ENCODE results near the gene YEATS4.
"Not testable (repeated sequence)": the region's sequence is repeated elsewhere in the genome, so short reads cannot be mapped to it uniquely, and the experiment has no call there.

YEATS4 gene

DNA sequence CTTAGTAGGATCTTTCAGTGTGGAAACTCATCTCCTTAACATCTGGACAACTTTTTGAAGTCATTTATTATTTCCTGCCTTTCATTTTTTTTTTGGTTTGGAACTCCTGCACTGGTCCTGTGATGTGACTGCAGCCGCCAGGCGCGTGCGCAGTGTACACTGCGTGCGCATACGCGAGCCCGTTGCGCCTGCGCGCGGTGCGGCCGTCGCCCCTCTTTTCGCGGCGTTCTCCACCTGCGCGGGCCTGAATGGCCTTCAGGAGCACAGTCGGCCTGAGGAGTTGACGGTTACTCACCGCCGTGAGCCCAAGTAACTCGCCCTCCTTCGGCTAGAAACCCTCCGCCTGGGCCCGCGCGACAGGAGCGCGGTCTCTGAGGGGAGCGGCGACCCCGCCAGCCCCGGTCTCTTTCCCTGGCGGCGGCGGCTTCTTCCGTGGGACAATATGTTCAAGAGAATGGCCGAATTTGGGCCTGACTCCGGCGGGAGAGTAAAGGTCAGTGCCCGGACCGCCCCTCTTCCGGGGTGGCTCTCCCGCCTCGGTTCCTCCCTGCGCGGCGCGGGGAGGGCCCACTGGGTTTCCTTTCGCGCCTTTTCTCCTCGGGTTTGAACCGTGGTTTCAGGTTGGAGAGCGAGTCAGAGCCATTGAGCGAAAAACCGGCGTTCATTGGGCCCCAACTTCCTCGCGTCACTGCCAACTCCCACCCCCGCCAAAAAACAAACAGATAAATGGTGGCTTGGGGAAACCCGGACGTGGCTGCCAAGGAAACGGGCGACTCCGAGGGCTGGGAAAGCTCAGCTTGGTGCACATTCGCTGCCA is at the start of gene YEATS4:
Gene YEATS4 (plus strand): TSS at position 213 of the 817 bp plus-strand sequence. CDS start 230 bp downstream, at position 443.
- DNase-seq, result peak; percentile 88

DNA sequence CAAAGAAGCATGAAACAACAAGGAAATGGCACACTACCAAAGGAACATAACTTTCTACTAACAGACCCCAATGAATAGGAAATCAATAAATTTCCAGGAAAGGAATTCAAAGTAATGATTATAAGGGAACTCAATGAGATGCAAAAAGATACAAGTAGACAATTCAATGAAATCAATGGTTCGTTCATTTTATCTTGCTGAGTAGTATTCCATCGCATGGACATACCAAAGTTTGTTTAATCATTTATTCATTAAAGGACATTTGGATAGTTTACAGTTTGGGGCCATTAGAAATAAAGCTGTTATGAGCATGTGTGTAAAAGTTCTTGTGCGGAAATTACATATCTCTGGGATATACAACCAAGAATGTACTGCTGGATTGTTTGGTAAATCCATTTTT is 46.3 kb upstream of the YEATS4 start:
- DNase-seq, result no peak

DNA sequence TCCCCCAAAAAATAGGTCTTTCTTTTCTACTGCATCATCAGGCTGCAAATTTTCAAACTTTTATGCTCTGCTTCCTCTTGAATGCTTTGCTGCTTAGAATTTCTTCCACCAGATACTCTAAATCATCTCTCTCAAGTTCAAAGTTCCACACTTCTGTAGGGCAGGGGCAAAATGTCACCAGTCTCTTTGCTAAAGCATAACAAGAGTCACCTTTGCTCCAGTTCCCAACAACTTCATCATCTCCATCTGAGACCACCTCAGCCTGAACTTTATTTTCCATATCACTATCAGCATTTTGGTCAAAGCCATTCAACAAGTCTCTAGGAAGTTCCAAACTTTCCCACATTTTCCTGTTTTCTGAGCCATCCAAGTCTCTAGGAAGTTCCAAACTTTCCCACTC is 42.8 kb upstream of the YEATS4 start:
- not testable (repeated sequence) for DNase-seq

- DNase-seq, result not testable (repeated sequence)
These were observed 42.3 kb upstream of the YEATS4 start for GRCh38 chr12:69317233-69317632.

- no peak for DNase-seq
These were observed 41.3 kb upstream of the YEATS4 start for GRCh38 chr12:69318225-69318624.

DNA sequence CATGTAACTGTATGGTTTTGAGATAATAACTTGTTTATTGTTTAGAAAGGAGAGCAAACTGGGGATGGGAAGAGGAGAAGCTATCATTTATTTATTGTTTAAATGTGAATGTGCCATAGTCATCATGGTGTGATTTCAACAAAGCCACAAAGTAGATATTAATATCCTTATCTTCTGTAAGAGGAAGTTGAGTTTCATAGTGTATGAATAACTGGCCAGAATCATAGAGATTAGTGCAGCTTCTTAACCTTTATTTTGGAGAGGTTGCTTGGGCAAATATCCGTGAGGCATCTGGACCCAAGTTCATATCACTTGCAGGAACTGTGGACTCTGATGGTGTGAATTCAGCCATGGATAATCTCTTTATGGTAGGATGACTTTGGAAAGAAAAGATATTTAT is 38.2 kb upstream of the YEATS4 start:
- no peak for DNase-seq

- no peak for DNase-seq
These were observed 34.6 kb upstream of the YEATS4 start for GRCh38 chr12:69324797-69325466.

DNA sequence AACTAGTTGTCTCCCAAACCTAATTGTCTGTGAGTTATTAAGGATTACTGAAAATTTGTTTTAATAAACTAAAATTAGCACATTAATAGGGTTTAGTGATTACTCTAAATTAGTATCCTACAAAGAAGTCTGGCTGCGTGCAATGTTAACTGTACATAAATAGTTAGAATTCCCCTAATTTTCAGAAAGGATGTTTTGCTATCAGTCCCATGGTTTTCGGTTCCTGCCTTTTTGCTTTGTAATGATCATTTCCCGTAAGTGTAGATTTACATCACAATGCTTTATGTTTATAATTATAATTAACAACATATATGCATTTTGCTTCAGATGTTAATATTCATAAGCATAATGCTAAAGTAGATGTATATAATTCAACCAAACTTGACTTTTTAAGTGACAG is 31.1 kb upstream of the YEATS4 start:
- no peak for DNase-seq

GRCh38 chr12:69329669-69330428 is 29.7 kb upstream of the YEATS4 start:
- no peak for DNase-seq

DNA sequence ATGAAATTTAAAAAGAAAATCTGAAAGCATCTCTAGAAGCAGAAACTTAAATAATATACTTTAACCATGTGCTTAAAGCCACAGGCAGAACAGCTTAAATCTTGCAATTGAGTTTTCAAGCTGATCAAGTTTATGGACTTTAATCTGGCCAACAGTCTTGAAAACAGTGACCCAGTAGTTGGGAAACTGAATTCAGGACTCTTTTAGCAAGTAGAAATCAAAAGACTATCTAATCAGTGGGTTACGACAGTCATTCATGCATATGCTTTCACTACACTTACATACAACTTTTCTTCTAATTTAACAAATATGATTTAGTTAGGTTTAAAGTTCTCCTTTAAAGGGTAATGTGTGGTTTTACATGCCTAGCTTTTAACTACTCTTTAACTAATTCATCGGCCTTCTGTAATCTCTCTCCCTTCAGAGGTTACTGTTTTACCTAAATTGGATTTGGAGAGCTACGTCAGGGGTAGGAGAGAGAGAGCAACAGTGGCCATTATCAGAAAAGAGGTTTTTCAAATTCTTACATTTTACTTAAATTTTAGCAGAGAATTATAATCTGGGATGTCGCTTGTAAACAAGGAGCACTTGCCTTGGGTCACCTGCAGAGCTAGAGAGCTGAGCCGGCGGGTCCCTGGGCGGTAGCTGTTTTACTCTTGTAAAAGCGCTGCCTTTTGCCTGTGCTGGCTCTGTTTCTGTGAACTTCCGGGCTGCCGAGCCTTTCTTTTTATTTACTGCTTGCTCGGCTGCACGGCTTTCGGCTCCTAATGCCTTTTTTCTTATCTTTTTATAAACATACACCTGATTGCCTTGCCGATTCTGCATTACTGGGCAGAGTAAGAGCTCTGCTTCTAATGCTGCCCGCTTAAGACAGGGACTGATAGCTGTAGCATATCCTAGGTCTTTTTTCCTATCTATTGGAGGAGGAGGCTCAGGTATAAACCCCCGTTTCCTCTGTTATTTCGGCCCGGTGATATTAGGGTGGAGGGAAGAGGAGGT is 28.8 kb upstream of the YEATS4 start:
- peak; percentile 12 for DNase-seq

GRCh38 chr12:69331519-69331908 is 28.0 kb upstream of the YEATS4 start:
- DNase-seq, result no peak

GRCh38 chr12:69331909-69332684 is 27.4 kb upstream of the YEATS4 start:
- DNase-seq, result no peak

DNA sequence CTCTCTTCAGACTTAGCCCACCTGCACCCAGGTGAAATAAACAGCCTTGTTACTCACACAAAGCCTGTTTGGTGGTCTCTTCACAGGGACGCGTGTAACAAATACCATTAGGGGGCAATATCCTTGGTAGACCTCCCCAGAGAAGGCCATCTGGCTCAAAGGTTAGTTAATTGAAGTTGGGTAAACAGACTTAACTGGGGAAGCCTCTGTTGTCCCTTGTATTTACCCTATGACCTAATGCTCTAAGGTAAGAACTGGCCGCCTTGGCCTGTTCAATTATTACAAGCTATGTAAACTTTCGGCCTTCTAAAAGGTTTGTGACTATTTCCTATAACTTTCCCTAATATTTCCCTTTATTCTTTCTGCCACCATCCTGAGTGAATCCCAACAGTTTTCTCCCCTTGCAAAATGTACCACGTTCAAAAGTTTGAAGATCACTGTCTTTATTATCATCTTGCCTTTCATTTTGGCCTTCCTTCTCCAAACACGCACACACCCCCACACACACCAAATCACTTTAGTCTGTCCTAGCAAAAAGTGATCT is 26.7 kb upstream of the YEATS4 start:
- no peak for DNase-seq

GRCh38 chr12:69334158-69334557 is 25.4 kb upstream of the YEATS4 start:
- DNase-seq, result no peak

DNA sequence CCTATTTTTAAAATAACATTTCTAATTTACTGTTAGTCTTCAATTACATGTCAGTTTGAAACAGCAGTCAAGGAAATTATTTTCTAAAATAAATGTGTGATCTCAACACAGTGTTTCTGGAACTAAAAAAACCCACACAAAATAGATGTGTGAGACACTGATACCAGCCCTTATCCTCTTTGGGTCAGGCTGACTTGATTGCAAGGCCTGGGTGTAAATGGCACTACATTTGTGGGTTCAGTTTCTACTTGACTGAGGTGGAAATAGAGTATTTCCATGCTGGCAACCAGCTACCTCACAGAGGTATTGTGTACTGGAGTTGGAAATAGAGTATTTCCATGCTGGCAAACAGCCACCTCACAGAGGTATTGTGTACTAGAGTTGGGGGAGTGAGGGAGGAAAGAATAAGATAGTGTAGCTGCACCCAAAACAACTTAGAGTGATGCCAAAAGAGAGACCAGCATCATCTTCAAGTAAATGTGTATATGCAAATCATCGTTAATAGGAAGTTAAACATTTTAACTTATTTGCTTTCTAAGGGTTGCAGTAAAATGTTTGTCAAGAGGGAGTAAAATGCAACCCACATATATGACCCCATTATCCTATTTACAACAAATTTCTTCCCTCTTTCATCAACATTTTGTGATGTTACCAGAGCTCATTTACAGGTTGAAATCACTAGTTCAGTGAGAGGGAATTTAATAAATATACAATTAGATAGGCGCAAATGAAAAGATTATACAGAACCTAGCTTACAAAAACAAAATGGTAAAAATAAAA is 22.0 kb upstream of the YEATS4 start:
- DNase-seq, result no peak

- DNase-seq, result no peak
These were observed 21.3 kb upstream of the YEATS4 start for GRCh38 chr12:69338120-69338859.

DNA sequence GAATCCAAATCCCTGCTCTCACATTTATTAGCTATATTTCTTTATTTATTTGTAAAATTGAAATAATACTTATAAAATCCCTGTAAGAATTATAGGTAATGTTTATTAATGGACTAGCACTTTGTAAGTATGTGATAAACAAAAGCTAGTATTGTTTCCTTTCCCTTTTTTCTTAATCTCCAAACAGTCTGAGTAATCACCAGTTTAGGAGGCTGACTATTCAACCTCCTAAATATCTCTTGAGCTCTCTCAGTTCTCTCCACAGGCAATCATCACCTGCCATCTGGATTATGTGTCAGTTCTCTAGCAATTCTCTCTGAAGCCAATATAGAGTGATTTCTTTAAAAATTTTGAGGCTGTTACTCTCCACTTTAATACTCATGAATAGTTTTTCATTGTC is 20.6 kb upstream of the YEATS4 start:
- DNase-seq, result no peak

DNA sequence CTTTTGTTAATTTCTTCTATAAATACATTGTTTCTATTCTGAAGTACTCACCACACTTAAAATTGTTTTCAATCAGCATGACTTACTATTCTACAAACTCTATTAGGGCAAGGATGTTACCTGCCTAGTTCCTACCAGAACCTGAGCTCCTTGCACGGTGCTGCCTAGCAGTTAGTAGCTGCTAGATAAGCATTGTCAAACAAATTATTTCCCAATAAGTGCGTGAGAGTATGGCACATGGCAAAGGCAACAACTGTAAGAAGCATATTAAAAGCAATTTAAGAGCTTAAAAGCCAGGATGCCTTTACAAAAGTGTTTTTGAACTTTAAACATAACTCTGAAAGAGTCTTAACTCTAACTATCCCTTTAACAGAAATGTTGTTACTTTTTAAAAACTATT is 19.5 kb upstream of the YEATS4 start:
- no peak for DNase-seq

- no peak for DNase-seq
These were observed 18.2 kb upstream of the YEATS4 start for GRCh38 chr12:69341328-69341727.

- no peak for DNase-seq
These were observed 17.1 kb upstream of the YEATS4 start for GRCh38 chr12:69342421-69342820.

All from midbrain (tissue), 1 donor.